GM12872 (cell line): ENCODE measurements around the gene TSTD2.

ENCODE experiments used
- TF ChIP-seq, protein P1 (sequence below): IDR thresholded peaks from 3 replicates; pipeline ENCODE4 v1.5.1; 2011; ENCODE audit warnings: low read depth, mild to moderate bottlenecking, low read length, moderate library complexity; ENCODE audit not compliant: insufficient read depth

TSTD2 gene

GRCh38 chr9:97617939-97618416, 15.2 kb downstream of the TSTD2 start:
- TF ChIP-seq, protein P1, sequence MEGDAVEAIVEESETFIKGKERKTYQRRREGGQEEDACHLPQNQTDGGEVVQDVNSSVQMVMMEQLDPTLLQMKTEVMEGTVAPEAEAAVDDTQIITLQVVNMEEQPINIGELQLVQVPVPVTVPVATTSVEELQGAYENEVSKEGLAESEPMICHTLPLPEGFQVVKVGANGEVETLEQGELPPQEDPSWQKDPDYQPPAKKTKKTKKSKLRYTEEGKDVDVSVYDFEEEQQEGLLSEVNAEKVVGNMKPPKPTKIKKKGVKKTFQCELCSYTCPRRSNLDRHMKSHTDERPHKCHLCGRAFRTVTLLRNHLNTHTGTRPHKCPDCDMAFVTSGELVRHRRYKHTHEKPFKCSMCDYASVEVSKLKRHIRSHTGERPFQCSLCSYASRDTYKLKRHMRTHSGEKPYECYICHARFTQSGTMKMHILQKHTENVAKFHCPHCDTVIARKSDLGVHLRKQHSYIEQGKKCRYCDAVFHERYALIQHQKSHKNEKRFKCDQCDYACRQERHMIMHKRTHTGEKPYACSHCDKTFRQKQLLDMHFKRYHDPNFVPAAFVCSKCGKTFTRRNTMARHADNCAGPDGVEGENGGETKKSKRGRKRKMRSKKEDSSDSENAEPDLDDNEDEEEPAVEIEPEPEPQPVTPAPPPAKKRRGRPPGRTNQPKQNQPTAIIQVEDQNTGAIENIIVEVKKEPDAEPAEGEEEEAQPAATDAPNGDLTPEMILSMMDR: no peak

- TF ChIP-seq, protein P1: peak; percentile 66
These were observed 17.6 kb downstream of the TSTD2 start for GRCh38 chr9:97615439-97616072.

DNA sequence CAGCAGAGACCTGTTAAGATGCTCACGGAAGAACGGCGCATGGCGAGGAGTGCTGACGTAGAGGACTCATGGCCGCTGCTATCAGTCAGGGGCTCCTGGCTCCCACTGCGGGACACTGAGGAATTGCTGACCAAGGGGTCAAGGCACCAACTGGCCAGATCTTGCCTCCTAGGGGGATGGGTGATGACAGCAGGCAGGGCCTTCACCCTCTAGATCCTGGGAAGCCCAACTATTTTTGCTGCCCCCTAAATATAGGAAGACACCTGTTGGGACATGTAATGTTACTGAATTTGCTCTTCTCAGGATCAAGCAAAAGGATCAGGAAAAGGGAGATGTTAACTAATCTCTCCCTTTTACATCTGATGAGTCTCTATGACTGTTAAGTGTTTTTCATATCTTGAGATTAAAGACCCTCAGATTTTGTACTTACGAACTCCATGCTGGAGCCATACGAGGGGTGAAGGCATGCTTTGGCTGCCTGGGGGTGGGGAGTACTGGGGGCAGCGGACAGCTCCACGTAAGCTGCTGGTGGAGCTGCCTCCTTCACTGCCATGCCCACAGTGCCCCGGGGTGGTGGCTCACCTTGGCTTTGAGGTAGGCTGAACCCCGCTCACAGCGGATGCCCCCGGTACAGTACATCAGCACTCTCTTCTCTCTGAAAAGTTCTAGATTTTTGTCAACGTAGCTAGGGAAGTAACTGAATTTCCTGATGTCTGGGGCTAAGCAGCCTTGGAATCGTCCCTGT, 28.1 kb downstream of the TSTD2 start:
- TF ChIP-seq, protein P1: no peak

GRCh38 chr9:97602430-97602829, 30.7 kb downstream of the TSTD2 start:
- TF ChIP-seq, protein P1: no peak

DNA sequence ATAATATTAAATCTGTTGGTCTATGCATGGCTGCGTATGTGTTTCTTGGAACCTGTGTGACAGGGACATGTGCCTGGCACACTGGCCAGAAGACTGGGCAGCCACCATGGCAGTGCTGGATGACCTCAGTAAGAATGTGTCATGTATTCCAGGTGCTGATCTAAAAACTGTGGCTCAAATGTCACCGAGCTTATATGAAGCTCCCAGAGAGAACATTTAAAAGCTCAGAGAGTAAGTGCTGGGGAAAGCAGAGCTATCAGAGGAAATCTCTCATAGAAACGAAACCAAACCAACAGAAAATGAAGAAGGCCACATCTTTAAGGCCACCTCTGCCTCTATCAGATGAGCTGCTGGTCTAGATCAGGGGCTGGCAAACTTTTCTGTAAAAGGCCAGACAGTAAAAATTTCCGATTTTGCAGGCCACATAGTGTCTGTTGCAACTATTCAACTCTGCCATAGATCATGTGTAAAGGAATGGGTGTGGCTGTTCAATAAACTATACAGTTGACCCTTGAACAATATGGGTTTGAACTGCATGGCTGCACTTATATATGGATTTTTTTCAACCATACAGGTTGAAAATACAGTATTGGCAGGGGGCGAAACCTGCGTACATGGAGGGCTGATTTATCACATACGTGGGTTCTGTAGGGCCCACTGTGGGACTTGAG, 31.8 kb downstream of the TSTD2 start:
- TF ChIP-seq, protein P1: no peak

GRCh38 chr9:97600531-97601227, 32.5 kb downstream of the TSTD2 start:
- TF ChIP-seq, protein P1: no peak
